ENCODE measurements around the gene BRF1.

BRF1 gene

GRCh38 chr14:105179191-105179590 lies 121.6 kb downstream of the BRF1 start:
- H3K79me2 ChIP-seq (ENCODE audit: insufficient read depth, low read length): no peaks in the 10 kb centered on the region

GRCh38 chr14:105178868-105179140 lies 122.0 kb downstream of the BRF1 start:
- no peak overlapping the region for H3K9ac ChIP-seq (ENCODE audit: low read length)
- no peaks in the 10 kb centered on the region; the same call in 1 of the 2 replicates for H4K20me1 ChIP-seq (ENCODE audit: low read depth, low read length)
- no peak overlapping the region for H3K4me3 ChIP-seq (ENCODE audit: insufficient read depth, low read length, poor library complexity, severe bottlenecking)
- H3K36me3 ChIP-seq (ENCODE audit: low read length): no peaks in the 10 kb centered on the region
- no peaks in the 10 kb centered on the region for H3K9me2 ChIP-seq (replicated peaks; ENCODE audit: insufficient read depth, low read length)
- H3K27me3 ChIP-seq (ENCODE audit: low read length): no peaks in the 10 kb centered on the region
- H3K27ac ChIP-seq (ENCODE audit: low read depth, low read length): no peak overlapping the region
- TF ChIP-seq CTCF (IDR thresholded peaks at IDR 0.05; ENCODE audit: insufficient read depth, low read length, poor library complexity, severe bottlenecking) (no peak), EZH2phosphoT487 (conservative IDR thresholded peaks at IDR 0.05; ENCODE audit: low read length) (no peak)
- no peak overlapping the region for H3K4me2 ChIP-seq (ENCODE audit: low read depth, low read length, poor library complexity, severe bottlenecking)
- no peak overlapping the region for H2AFZ ChIP-seq (ENCODE audit: low read depth, low read length, severe bottlenecking)
- H3K9me3 ChIP-seq (ENCODE audit: insufficient read depth, low read length): no peaks in the 10 kb centered on the region
- H3F3A ChIP-seq (ENCODE audit: insufficient read depth): no peaks in the 10 kb centered on the region
- no peaks in the 10 kb centered on the region for H3K79me2 ChIP-seq (ENCODE audit: insufficient read depth, low read length)

More at GRCh38 chr14:105179191-105179590, 121.6 kb downstream of the BRF1 start:
- H4K20me1 ChIP-seq (ENCODE audit: low read depth, low read length): no peaks in the 10 kb centered on the region; the same call in 1 of the 2 replicates
- no peak overlapping the region for H3K4me2 ChIP-seq (ENCODE audit: low read depth, low read length, poor library complexity, severe bottlenecking)
- H2AFZ ChIP-seq (ENCODE audit: low read depth, low read length, severe bottlenecking): no peak overlapping the region
- no peak overlapping the region for H3K27ac ChIP-seq (ENCODE audit: low read depth, low read length)
- H3K36me3 ChIP-seq (ENCODE audit: low read length): no peaks in the 10 kb centered on the region
- H3K27me3 ChIP-seq (ENCODE audit: low read length): no peaks in the 10 kb centered on the region
- H3K9me3 ChIP-seq (ENCODE audit: insufficient read depth, low read length): no peaks in the 10 kb centered on the region
- H3K9me2 ChIP-seq (replicated peaks; ENCODE audit: insufficient read depth, low read length): no peaks in the 10 kb centered on the region
- no peaks in the 10 kb centered on the region for H3F3A ChIP-seq (ENCODE audit: insufficient read depth)
- TF ChIP-seq EZH2phosphoT487 (conservative IDR thresholded peaks at IDR 0.05; ENCODE audit: low read length) (no peak), CTCF (IDR thresholded peaks at IDR 0.05; ENCODE audit: insufficient read depth, low read length, poor library complexity, severe bottlenecking) (no peak)
- H3K9ac ChIP-seq (ENCODE audit: low read length): no peak overlapping the region
- no peak overlapping the region for H3K4me3 ChIP-seq (ENCODE audit: insufficient read depth, low read length, poor library complexity, severe bottlenecking)

- no peaks in the 10 kb centered on the region for H3K27me3 ChIP-seq (ENCODE audit: low read length)
- H4K20me1 ChIP-seq (ENCODE audit: low read depth, low read length): no peaks in the 10 kb centered on the region; the same call in 1 of the 2 replicates
- no peak overlapping the region for H3K9ac ChIP-seq (ENCODE audit: low read length)
- H2AFZ ChIP-seq (ENCODE audit: low read depth, low read length, severe bottlenecking): no peak overlapping the region
- H3K27ac ChIP-seq (ENCODE audit: low read depth, low read length): no peak overlapping the region
- no peaks in the 10 kb centered on the region for H3F3A ChIP-seq (ENCODE audit: insufficient read depth)
- no peak for TF ChIP-seq CTCF (IDR thresholded peaks at IDR 0.05; ENCODE audit: insufficient read depth, low read length, poor library complexity, severe bottlenecking)
- TF ChIP-seq EZH2phosphoT487 (conservative IDR thresholded peaks at IDR 0.05; ENCODE audit: low read length): no peak
- H3K79me2 ChIP-seq (ENCODE audit: insufficient read depth, low read length): no peaks in the 10 kb centered on the region
- no peaks in the 10 kb centered on the region for H3K9me3 ChIP-seq (ENCODE audit: insufficient read depth, low read length)
- H3K9me2 ChIP-seq (replicated peaks; ENCODE audit: insufficient read depth, low read length): no peaks in the 10 kb centered on the region
- no peak overlapping the region for H3K4me3 ChIP-seq (ENCODE audit: insufficient read depth, low read length, poor library complexity, severe bottlenecking)
- no peaks in the 10 kb centered on the region for H3K36me3 ChIP-seq (ENCODE audit: low read length)
- H3K4me2 ChIP-seq (ENCODE audit: low read depth, low read length, poor library complexity, severe bottlenecking): no peak overlapping the region
These were observed 122.5 kb downstream of the BRF1 start for GRCh38 chr14:105178069-105178867.

Data from SU-DHL-6 (cell line).